Measurements from ENCODE around the gene LILRA5. TPM values are rescaled to one million over a fixed set of nuclear protein-coding genes. Genes with fewer than 3 reads are reported as not detected.

LILRA5 gene
- total RNA-seq, 1 donor from 2014 or later, result not detected

DNA sequence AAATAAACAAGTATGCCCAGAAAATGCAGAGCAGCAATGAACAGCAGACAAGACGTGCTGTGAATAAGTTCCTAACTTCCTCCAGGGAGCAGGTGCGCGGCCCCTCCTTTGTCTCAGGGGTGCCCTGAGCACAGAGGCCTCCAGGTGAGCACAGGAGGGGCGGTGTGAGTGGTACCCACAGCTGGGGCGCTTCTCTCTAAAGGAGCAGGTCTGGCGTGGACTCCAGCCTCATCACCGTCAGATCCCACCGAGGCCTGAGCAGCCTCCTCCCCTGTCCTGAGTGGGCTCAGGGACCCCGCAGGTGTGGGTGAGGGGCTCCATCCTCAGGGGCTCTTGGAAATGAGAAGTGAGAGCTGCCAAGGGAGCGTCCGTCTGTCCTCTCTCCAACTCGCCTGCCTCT, 3.2 kb downstream of the LILRA5 start:
- no peaks in the 10 kb centered on the region for H3K4me1 ChIP-seq (ENCODE audit: insufficient read depth, low read length)
- Mint-ChIP-seq H3K4me1 (ENCODE audit: low read depth, unreplicated experiment) (no peaks in the 10 kb centered on the region), H3K9me3 (ENCODE audit: unreplicated experiment) (peaks cover 5% of the 10 kb centered on the region), H3K4me3 (ENCODE audit: unreplicated experiment) (no peak overlapping the region), H3K27ac (ENCODE audit: unreplicated experiment) (no peak overlapping the region), H3K36me3 (ENCODE audit: low read depth, unreplicated experiment) (no peaks in the 10 kb centered on the region), H3K27me3 (ENCODE audit: low read depth, unreplicated experiment) (peaks cover 51% of the 10 kb centered on the region)
- no peaks in the 10 kb centered on the region for H4K20me1 ChIP-seq (ENCODE audit: insufficient read depth, low read length)
- no peak overlapping the region for H3K27ac ChIP-seq (ENCODE audit: low read depth, low read length)
- no peaks in the 10 kb centered on the region for H3K36me3 ChIP-seq (ENCODE audit: insufficient read depth, low read length)
- no peaks in the 10 kb centered on the region for H3K79me2 ChIP-seq (ENCODE audit: insufficient read depth, low read length)
- H3K27me3 ChIP-seq (ENCODE audit: insufficient read depth, low read length), result no peaks in the 10 kb centered on the region
- H3K9ac ChIP-seq (ENCODE audit: low read length), result no peak overlapping the region
- H3K9me3 ChIP-seq (ENCODE audit: insufficient read depth, low read depth, low read length), result no peaks in the 10 kb centered on the region
- DNase-seq (ENCODE audit: low read depth) (no peak), FAIRE-seq (no peak)
- H3K4me2 ChIP-seq (ENCODE audit: low read length), result no peak overlapping the region
- H3K4me3 ChIP-seq (ENCODE audit: insufficient read depth, low read depth, low read length), result no peak overlapping the region
- no peak overlapping the region for H2AFZ ChIP-seq (ENCODE audit: low read depth, low read length)
- no peak for TF ChIP-seq EZH2 (IDR thresholded peaks at IDR 0.05; ENCODE audit: insufficient read depth, low read length)
- TF ChIP-seq, protein P1, sequence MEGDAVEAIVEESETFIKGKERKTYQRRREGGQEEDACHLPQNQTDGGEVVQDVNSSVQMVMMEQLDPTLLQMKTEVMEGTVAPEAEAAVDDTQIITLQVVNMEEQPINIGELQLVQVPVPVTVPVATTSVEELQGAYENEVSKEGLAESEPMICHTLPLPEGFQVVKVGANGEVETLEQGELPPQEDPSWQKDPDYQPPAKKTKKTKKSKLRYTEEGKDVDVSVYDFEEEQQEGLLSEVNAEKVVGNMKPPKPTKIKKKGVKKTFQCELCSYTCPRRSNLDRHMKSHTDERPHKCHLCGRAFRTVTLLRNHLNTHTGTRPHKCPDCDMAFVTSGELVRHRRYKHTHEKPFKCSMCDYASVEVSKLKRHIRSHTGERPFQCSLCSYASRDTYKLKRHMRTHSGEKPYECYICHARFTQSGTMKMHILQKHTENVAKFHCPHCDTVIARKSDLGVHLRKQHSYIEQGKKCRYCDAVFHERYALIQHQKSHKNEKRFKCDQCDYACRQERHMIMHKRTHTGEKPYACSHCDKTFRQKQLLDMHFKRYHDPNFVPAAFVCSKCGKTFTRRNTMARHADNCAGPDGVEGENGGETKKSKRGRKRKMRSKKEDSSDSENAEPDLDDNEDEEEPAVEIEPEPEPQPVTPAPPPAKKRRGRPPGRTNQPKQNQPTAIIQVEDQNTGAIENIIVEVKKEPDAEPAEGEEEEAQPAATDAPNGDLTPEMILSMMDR (IDR thresholded peaks at IDR 0.05; ENCODE audit: insufficient read depth, low read depth, low read length), result no peak

DNA sequence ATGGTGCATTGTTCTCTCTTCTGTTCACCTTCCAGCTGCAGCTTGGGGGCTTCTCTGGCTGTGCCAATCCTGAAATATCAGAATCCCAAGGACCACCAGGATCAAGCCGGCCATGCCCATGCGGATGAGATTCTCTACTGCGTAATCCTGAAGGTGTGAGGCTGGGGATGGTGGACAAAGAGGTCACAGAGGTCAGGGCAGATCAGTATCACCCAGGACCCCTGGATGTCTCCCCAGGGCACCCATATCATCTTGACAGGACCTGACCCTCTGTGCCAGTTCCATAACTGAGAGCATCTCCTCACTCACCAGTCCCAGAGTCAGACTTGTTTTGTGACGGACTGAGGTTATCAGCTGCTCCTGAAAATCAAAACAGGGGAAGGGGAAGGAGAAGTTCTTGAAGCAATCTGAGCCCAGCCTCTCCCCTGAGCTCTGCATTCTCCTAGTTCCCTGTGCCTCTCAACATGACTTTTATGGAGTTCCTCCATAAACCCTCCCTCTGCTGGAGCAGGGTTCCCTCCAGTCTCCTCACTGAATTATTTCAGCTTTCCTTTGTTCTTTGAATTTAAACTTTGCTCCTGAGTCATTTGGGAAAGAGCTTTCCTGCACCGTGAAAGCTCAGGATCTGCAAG, 5.5 kb downstream of the LILRA5 start:
- peaks cover 55% of the 10 kb centered on the region for H3K27me3 Mint-ChIP-seq (ENCODE audit: low read depth, unreplicated experiment)
- Histone ChIP-seq H4K20me1 (ENCODE audit: insufficient read depth, low read length) (no peaks in the 10 kb centered on the region), H3K79me2 (ENCODE audit: insufficient read depth, low read length) (no peaks in the 10 kb centered on the region), H3K9me3 (ENCODE audit: insufficient read depth, low read depth, low read length) (no peaks in the 10 kb centered on the region), H3K4me3 (ENCODE audit: insufficient read depth, low read depth, low read length) (no peak overlapping the region), H3K27ac (ENCODE audit: low read depth, low read length) (no peak overlapping the region), H3K36me3 (ENCODE audit: insufficient read depth, low read length) (no peaks in the 10 kb centered on the region), H3K4me1 (ENCODE audit: insufficient read depth, low read length) (no peaks in the 10 kb centered on the region), H2AFZ (ENCODE audit: low read depth, low read length) (no peak overlapping the region), H3K9ac (ENCODE audit: low read length) (no peak overlapping the region), H3K27me3 (ENCODE audit: insufficient read depth, low read length) (no peaks in the 10 kb centered on the region), H3K4me2 (ENCODE audit: low read length) (no peak overlapping the region)
- no peak overlapping the region for H3K4me3 Mint-ChIP-seq (ENCODE audit: unreplicated experiment)
- H3K9me3 Mint-ChIP-seq (ENCODE audit: unreplicated experiment), result peaks cover 5% of the 10 kb centered on the region
- H3K4me1 Mint-ChIP-seq (ENCODE audit: low read depth, unreplicated experiment), result no peaks in the 10 kb centered on the region
- FAIRE-seq (no peak), DNase-seq (ENCODE audit: low read depth) (no peak)
- TF ChIP-seq, protein P1 (IDR thresholded peaks at IDR 0.05; ENCODE audit: insufficient read depth, low read depth, low read length), result no peak
- TF ChIP-seq EZH2 (IDR thresholded peaks at IDR 0.05; ENCODE audit: insufficient read depth, low read length), result no peak
- H3K36me3 Mint-ChIP-seq (ENCODE audit: low read depth, unreplicated experiment), result no peaks in the 10 kb centered on the region
- H3K27ac Mint-ChIP-seq (ENCODE audit: unreplicated experiment), result no peak overlapping the region

DNA sequence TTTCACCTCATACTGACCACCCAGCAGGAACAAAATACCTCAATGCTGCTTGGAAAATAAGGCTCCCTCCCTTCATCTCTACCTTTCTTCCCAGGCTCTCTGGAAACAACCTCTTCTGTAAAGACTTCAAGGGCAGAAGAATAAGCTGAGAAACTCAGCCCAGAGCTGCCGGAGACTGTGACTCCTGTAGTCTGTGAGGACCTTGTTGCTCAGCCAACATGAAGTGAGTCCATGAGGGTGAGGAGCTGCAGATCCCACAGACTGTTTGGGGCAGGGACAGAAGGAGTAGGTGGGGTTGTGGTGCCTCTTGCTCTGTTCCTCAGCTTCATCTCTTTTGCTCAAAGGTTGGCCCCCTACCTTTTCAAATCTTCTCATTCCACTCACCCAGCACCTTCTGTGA, 7.8 kb downstream of the LILRA5 start:
- H3K4me3 ChIP-seq (ENCODE audit: insufficient read depth, low read depth, low read length), result no peak overlapping the region
- H3K27me3 ChIP-seq (ENCODE audit: insufficient read depth, low read length), result no peaks in the 10 kb centered on the region
- no peaks in the 10 kb centered on the region for H4K20me1 ChIP-seq (ENCODE audit: insufficient read depth, low read length)
- H3K36me3 ChIP-seq (ENCODE audit: insufficient read depth, low read length), result no peaks in the 10 kb centered on the region
- Mint-ChIP-seq H3K9me3 (ENCODE audit: unreplicated experiment) (peaks cover 8% of the 10 kb centered on the region), H3K27me3 (ENCODE audit: low read depth, unreplicated experiment) (peaks cover 56% of the 10 kb centered on the region), H3K27ac (ENCODE audit: unreplicated experiment) (no peak overlapping the region), H3K4me1 (ENCODE audit: low read depth, unreplicated experiment) (no peaks in the 10 kb centered on the region), H3K36me3 (ENCODE audit: low read depth, unreplicated experiment) (no peaks in the 10 kb centered on the region), H3K4me3 (ENCODE audit: unreplicated experiment) (no peak overlapping the region)
- no peak overlapping the region for H3K27ac ChIP-seq (ENCODE audit: low read depth, low read length)
- FAIRE-seq (no peak), DNase-seq (ENCODE audit: low read depth) (no peak)
- H2AFZ ChIP-seq (ENCODE audit: low read depth, low read length), result no peak overlapping the region
- H3K9ac ChIP-seq (ENCODE audit: low read length), result no peak overlapping the region
- H3K79me2 ChIP-seq (ENCODE audit: insufficient read depth, low read length), result no peaks in the 10 kb centered on the region
- TF ChIP-seq, protein P1 (IDR thresholded peaks at IDR 0.05; ENCODE audit: insufficient read depth, low read depth, low read length), result no peak
- TF ChIP-seq EZH2 (IDR thresholded peaks at IDR 0.05; ENCODE audit: insufficient read depth, low read length), result no peak
- H3K9me3 ChIP-seq (ENCODE audit: insufficient read depth, low read depth, low read length), result no peaks in the 10 kb centered on the region
- no peak overlapping the region for H3K4me2 ChIP-seq (ENCODE audit: low read length)
- H3K4me1 ChIP-seq (ENCODE audit: insufficient read depth, low read length), result no peaks in the 10 kb centered on the region
